HepG2 (cell line): Measurements from ENCODE around the gene ORC4. TPM values are rescaled to one million over a fixed set of nuclear protein-coding genes. Genes with fewer than 3 reads are reported as not detected.

Experiments used
- CAMTA2 ChIP-seq: sonication (generic); formaldehyde crosslinking; IDR thresholded peaks from 2 replicates; pipeline ENCODE4 v1.4.0; 2020; ENCODE audit warnings: mild to moderate bottlenecking, missing genetic modification reagents, borderline replicate concordance
- ETV6 ChIP-seq: sonication (generic); formaldehyde crosslinking; conservative IDR thresholded peaks from 2 replicates; pipeline ENCODE4 v1.4.0; 2020; ENCODE audit warnings: missing genetic modification reagents
- FOSL2 ChIP-seq: sonication (generic); formaldehyde crosslinking; IDR thresholded peaks from 2 replicates; pipeline ENCODE4 v1.4.0; 2020; ENCODE audit warnings: missing genetic modification reagents
- HOXA9 ChIP-seq: sonication (generic); formaldehyde crosslinking; IDR thresholded peaks from 2 replicates; pipeline ENCODE4 v1.8.1; 2022; ENCODE audit warnings: missing genetic modification reagents, mild to moderate bottlenecking, moderate library complexity, borderline replicate concordance
- KAT2B ChIP-seq: fragments of 150-350 bp; IDR thresholded peaks from 2 replicates; pipeline ENCODE4 v1.6.1; 2014; ENCODE audit warnings: low read depth, low read length, borderline replicate concordance
- KAT8 ChIP-seq: IDR thresholded peaks from 2 replicates; pipeline ENCODE4 v1.6.1; 2016; ENCODE audit warnings: missing genetic modification reagents, missing compliant biosample characterization
- PRPF4 ChIP-seq: fragments of 200-400 bp; formaldehyde crosslinking; IDR thresholded peaks from 2 replicates; pipeline ENCODE4 v1.6.1; 2016; ENCODE audit warnings: low read length, low read depth; ENCODE audit not compliant: poor library complexity, severe bottlenecking
- RBM39 ChIP-seq: fragments of 200-400 bp; formaldehyde crosslinking; IDR thresholded peaks from one replicate; pipeline ENCODE4 v1.6.1; 2018; ENCODE audit warnings: antibody characterized with exemption, mild to moderate bottlenecking, low read depth, low read length; ENCODE audit not compliant: poor library complexity, severe bottlenecking
- RXRA ChIP-seq: sonication (generic); formaldehyde crosslinking; IDR thresholded peaks from 2 replicates; pipeline ENCODE4 v1.5.1; 2020; ENCODE audit warnings: missing genetic modification reagents
- SMAD3 ChIP-seq: sonication (generic); formaldehyde crosslinking; IDR thresholded peaks from 2 replicates; pipeline ENCODE4 v1.4.0; 2020; ENCODE audit warnings: missing genetic modification reagents
- SMARCE1 ChIP-seq: fragments of 450-650 bp; IDR thresholded peaks from 2 replicates; pipeline ENCODE4 v1.6.1; 2017; ENCODE audit warnings: borderline replicate concordance
- STAG1 ChIP-seq: sonication (generic); formaldehyde crosslinking; IDR thresholded peaks from 2 replicates; pipeline ENCODE4 v1.4.0; 2020; ENCODE audit warnings: missing genetic modification reagents
- ZNF350 ChIP-seq: sonication (generic); formaldehyde crosslinking; IDR thresholded peaks from 2 replicates; pipeline ENCODE4 v1.4.0; 2020; ENCODE audit warnings: mild to moderate bottlenecking, low read depth, missing genetic modification reagents, borderline replicate concordance
- ZNF441 ChIP-seq: sonication (generic); formaldehyde crosslinking; IDR thresholded peaks from 2 replicates; pipeline ENCODE4 v1.7.0; 2021; ENCODE audit warnings: missing genetic modification reagents, borderline replicate concordance
- ZNF549 ChIP-seq: sonication (generic); formaldehyde crosslinking; IDR thresholded peaks from 2 replicates; pipeline ENCODE4 v1.5.0; 2020; ENCODE audit warnings: missing genetic modification reagents
- ZNF569 ChIP-seq: sonication (generic); formaldehyde crosslinking; IDR thresholded peaks from 2 replicates; pipeline ENCODE4 v1.5.0; 2020; ENCODE audit warnings: mild to moderate bottlenecking, missing genetic modification reagents, moderate library complexity, borderline replicate concordance
- ZNF660 ChIP-seq: sonication (generic); formaldehyde crosslinking; IDR thresholded peaks from 2 replicates; pipeline ENCODE4 v1.5.1; 2020; ENCODE audit warnings: mild to moderate bottlenecking, low read depth, missing genetic modification reagents, borderline replicate concordance
- ZNF709 ChIP-seq: sonication (generic); formaldehyde crosslinking; IDR thresholded peaks from 2 replicates; pipeline ENCODE4 v1.5.0; 2020; ENCODE audit warnings: mild to moderate bottlenecking, missing genetic modification reagents
- ZNF781 ChIP-seq: sonication (generic); formaldehyde crosslinking; IDR thresholded peaks from 2 replicates; pipeline ENCODE4 v1.5.1; 2020; ENCODE audit warnings: borderline replicate concordance, mild to moderate bottlenecking, missing genetic modification reagents; ENCODE audit errors: not compliant biosample characterization
- ZNF878 ChIP-seq: sonication (generic); formaldehyde crosslinking; IDR thresholded peaks from 2 replicates; pipeline ENCODE4 v1.8.1; 2023; ENCODE audit warnings: mild to moderate bottlenecking, missing genetic modification reagents, moderate library complexity
- polyA plus RNA-seq, 8 experiments: library from polyadenylated mRNA; depleted of rRNA in 3 of 8; stranded (reverse) in 7 of 8; unstranded in 1 of 8; fragments of >200 nt; fragmentation: Illumina TruSeq in 4 of 8; extraction: Trizol in 4 of 8; gene quantifications; 2 replicates each; pipeline versions ENCODE4 v1.2.1 to v1.2.3, GENCODE V29; 2011 to 2016; ENCODE audit warnings: low read depth in 4 of 8, missing spikeins in 1 of 8, mixed read lengths in 1 of 8; ENCODE audit not compliant: insufficient read depth in 1 of 8
- total RNA-seq, 5 experiments: library from RNA; depleted of rRNA; stranded (reverse); fragments of >200 nt; fragmentation: Illumina TruSeq; extraction: Trizol; gene quantifications; 2 replicates each; pipeline ENCODE4 v1.2.3, GENCODE V29; 2016; ENCODE audit warnings: low read depth in 1 of 5
- TF ChIP-seq, protein P1 (sequence below): sonication (generic); formaldehyde crosslinking; IDR thresholded peaks from 2 replicates; pipeline ENCODE4 v1.4.0; 2020; ENCODE audit warnings: missing genetic modification reagents
- TF ChIP-seq, protein P2 (sequence below): sonication (generic); formaldehyde crosslinking; IDR thresholded peaks from 2 replicates; pipeline ENCODE4 v1.4.0; 2020; ENCODE audit warnings: missing genetic modification reagents, borderline replicate concordance
- TF ChIP-seq, protein P3 (sequence below): sonication (generic); formaldehyde crosslinking; IDR thresholded peaks from 2 replicates; pipeline ENCODE4 v1.9.0; 2021; ENCODE audit warnings: missing genetic modification reagents, borderline replicate concordance
- TF ChIP-seq, protein P4 (sequence below): IDR thresholded peaks from 2 replicates; pipeline ENCODE4 v1.6.1; 2016; ENCODE audit warnings: missing biosample characterization, missing genetic modification reagents, low read depth

Gene ORC4
- total and polyA plus RNA-seq, 2 of the 13 experiments (the other 11 are each of a cell fraction or from before 2014, with no cell fraction given), result 28.6 to 84.8 TPM

DNA sequence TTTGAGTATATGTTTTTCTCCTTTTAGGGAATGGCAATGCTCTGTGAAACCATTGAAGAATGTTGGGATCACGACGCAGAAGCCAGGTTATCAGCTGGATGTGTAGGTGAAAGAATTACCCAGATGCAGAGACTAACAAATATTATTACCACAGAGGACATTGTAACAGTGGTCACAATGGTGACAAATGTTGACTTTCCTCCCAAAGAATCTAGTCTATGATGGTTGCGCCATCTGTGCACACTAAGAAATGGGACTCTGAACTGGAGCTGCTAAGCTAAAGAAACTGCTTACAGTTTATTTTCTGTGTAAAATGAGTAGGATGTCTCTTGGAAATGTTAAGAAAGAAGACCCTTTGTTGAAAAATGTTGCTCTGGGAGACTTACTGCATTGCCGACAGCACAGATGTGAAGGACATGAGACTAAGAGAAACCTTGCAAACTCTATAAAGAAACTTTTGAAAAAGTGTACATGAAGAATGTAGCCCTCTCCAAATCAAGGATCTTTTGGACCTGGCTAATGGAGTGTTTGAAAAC lies 93.4 kb downstream of the ORC4 start (continued):
- TF ChIP-seq, protein P1, sequence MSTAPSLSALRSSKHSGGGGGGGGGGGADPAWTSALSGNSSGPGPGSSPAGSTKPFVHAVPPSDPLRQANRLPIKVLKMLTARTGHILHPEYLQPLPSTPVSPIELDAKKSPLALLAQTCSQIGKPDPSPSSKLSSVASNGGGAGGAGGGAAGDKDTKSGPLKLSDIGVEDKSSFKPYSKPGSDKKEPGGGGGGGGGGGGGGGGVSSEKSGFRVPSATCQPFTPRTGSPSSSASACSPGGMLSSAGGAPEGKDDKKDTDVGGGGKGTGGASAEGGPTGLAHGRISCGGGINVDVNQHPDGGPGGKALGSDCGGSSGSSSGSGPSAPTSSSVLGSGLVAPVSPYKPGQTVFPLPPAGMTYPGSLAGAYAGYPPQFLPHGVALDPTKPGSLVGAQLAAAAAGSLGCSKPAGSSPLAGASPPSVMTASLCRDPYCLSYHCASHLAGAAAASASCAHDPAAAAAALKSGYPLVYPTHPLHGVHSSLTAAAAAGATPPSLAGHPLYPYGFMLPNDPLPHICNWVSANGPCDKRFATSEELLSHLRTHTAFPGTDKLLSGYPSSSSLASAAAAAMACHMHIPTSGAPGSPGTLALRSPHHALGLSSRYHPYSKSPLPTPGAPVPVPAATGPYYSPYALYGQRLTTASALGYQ (CRISPR knock-in tag), result peak; percentile 82
- peak; percentile 92; the same call in 1 of the 2 replicates for TF ChIP-seq ZNF878
- TF ChIP-seq, protein P2, sequence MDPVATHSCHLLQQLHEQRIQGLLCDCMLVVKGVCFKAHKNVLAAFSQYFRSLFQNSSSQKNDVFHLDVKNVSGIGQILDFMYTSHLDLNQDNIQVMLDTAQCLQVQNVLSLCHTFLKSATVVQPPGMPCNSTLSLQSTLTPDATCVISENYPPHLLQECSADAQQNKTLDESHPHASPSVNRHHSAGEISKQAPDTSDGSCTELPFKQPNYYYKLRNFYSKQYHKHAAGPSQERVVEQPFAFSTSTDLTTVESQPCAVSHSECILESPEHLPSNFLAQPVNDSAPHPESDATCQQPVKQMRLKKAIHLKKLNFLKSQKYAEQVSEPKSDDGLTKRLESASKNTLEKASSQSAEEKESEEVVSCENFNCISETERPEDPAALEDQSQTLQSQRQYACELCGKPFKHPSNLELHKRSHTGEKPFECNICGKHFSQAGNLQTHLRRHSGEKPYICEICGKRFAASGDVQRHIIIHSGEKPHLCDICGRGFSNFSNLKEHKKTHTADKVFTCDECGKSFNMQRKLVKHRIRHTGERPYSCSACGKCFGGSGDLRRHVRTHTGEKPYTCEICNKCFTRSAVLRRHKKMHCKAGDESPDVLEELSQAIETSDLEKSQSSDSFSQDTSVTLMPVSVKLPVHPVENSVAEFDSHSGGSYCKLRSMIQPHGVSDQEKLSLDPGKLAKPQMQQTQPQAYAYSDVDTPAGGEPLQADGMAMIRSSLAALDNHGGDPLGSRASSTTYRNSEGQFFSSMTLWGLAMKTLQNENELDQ, result no peak
- TF ChIP-seq ZNF441 (CRISPR knock-in tag), result no peak; the same call in 1 of the 2 replicates
- TF ChIP-seq RBM39, result no peak
- no peak for TF ChIP-seq RXRA (CRISPR knock-in tag)
- TF ChIP-seq ZNF350, result no peak
- no peak for TF ChIP-seq ETV6 (CRISPR knock-in tag)
- TF ChIP-seq, protein P3, sequence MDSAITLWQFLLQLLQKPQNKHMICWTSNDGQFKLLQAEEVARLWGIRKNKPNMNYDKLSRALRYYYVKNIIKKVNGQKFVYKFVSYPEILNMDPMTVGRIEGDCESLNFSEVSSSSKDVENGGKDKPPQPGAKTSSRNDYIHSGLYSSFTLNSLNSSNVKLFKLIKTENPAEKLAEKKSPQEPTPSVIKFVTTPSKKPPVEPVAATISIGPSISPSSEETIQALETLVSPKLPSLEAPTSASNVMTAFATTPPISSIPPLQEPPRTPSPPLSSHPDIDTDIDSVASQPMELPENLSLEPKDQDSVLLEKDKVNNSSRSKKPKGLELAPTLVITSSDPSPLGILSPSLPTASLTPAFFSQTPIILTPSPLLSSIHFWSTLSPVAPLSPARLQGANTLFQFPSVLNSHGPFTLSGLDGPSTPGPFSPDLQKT (CRISPR knock-in tag), result no peak
- TF ChIP-seq KAT8 (CRISPR knock-in tag), result peak; percentile 88
- no peak for TF ChIP-seq PRPF4
- TF ChIP-seq HOXA9 (CRISPR knock-in tag), result no peak
- TF ChIP-seq SMARCE1, result peak; percentile 58; the same call in 1 of the 2 replicates
- TF ChIP-seq CAMTA2, result no peak
- no peak for TF ChIP-seq ZNF569
- TF ChIP-seq FOSL2, result peak; percentile 86
- TF ChIP-seq ZNF660 (CRISPR knock-in tag), result no peak
- TF ChIP-seq KAT2B, result no peak
- peak; percentile 25; the same call in 1 of the 2 replicates for TF ChIP-seq STAG1
- TF ChIP-seq ZNF781, result no peak
- no peak for TF ChIP-seq ZNF549 (CRISPR knock-in tag)
- peak; percentile 93 for TF ChIP-seq SMAD3 (CRISPR knock-in tag)
- TF ChIP-seq, protein P4, sequence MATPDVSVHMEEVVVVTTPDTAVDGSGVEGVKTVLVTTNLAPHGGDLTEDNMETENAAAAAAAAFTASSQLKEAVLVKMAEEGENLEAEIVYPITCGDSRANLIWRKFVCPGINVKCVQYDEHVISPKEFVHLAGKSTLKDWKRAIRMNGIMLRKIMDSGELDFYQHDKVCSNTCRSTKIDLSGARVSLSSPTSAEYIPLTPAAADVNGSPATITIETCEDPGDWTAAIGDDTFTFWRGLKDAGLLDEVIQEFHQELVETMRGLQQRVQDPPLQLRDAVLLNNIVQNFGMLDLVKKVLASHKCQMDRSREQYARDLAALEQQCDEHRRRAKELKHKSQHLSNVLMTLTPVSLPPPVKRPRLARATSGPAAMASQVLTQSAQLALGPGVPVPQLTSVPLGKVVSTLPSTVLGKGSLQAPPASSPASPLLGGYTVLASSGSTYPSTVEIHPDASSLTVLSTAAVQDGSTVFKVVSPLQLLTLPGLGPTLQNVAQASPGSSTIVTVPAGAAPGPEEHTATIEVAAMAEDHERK, result no peak
- TF ChIP-seq ZNF709, result peak; percentile 38; the same call in 1 of the 2 replicates
